HG03442 (cell line): Measurements from ENCODE around the gene DMRTC2.

Source experiments
- ATAC-seq: cut with Tn5 transposase; IDR thresholded peaks from one replicate; pipeline ENCODE4 v1.9.1; 2021; ENCODE audit warnings: mild to moderate bottlenecking, moderate library complexity; ENCODE audit not compliant: unreplicated experiment

The DMRTC2 gene

GRCh38 chr19:41887711-41888382 lies 43.0 kb downstream of the DMRTC2 start:
- peak; percentile 23 for ATAC-seq

- no peak for ATAC-seq
These were observed 44.1 kb downstream of the DMRTC2 start for GRCh38 chr19:41888926-41889325.

GRCh38 chr19:41889896-41890295 lies 45.1 kb downstream of the DMRTC2 start:
- ATAC-seq = no peak

GRCh38 chr19:41890936-41891335 lies 46.1 kb downstream of the DMRTC2 start:
- ATAC-seq = no peak

- ATAC-seq = no peak
These were observed 47.5 kb downstream of the DMRTC2 start for GRCh38 chr19:41892173-41892902.

- ATAC-seq = no peak
These were observed 49.1 kb downstream of the DMRTC2 start for GRCh38 chr19:41893899-41894298.

- ATAC-seq = no peak
These were observed 49.5 kb downstream of the DMRTC2 start for GRCh38 chr19:41894350-41894749.

- ATAC-seq = no peak
These were observed 51.1 kb downstream of the DMRTC2 start for GRCh38 chr19:41895745-41896580.

GRCh38 chr19:41896581-41896942 lies 51.7 kb downstream of the DMRTC2 start:
- no peak for ATAC-seq

GRCh38 chr19:41897181-41897580 lies 52.3 kb downstream of the DMRTC2 start:
- ATAC-seq = no peak

- no peak for ATAC-seq
These were observed 53.0 kb downstream of the DMRTC2 start for GRCh38 chr19:41897820-41898219.

GRCh38 chr19:41898235-41898634 lies 53.4 kb downstream of the DMRTC2 start:
- no peak for ATAC-seq
